ENCODE results near the gene SAP25. TPM values are rescaled to one million over a fixed set of nuclear protein-coding genes. Genes with fewer than 3 reads are reported as not detected.
"Not testable (repeated sequence)": the region's sequence is repeated elsewhere in the genome, so short reads cannot be mapped to it uniquely, and the experiment has no call there.

Gene SAP25
- total RNA-seq, 1 donor from 2014 or later = not detected

DNA sequence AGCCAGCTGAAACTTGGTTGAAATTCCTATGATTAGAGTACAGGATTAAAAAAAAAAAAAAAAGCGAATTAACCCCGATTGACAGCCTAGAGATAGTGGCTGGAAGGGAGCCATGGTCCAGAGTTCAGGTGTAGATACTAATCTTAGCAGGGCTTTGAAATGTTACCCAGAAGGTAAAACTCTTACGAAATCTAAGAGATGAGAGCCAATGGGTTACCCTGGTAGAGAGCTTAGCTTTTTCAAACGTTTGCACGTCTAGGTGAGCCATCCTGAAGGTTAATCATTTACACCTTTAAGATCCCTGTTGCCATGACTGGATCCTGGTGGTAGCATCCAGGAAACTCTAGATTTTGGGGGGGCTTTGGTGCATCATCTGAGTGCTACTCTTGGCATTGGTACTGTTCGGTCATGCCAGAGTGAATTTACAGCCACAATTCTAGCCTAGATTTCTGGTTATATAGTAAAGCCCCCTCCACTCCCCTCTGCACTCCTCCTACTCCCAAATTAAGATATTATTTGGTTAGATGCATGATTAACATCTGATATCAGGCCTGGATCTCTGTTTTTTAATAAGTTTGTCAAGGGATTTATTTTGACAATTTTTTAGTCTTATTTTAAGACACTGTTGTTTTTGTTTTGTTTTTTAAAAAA, 33.5 kb downstream of the SAP25 start:
- no peak for FAIRE-seq
- DNase-seq (ENCODE audit: low spot score in 2 of 2) = no peak

DNA sequence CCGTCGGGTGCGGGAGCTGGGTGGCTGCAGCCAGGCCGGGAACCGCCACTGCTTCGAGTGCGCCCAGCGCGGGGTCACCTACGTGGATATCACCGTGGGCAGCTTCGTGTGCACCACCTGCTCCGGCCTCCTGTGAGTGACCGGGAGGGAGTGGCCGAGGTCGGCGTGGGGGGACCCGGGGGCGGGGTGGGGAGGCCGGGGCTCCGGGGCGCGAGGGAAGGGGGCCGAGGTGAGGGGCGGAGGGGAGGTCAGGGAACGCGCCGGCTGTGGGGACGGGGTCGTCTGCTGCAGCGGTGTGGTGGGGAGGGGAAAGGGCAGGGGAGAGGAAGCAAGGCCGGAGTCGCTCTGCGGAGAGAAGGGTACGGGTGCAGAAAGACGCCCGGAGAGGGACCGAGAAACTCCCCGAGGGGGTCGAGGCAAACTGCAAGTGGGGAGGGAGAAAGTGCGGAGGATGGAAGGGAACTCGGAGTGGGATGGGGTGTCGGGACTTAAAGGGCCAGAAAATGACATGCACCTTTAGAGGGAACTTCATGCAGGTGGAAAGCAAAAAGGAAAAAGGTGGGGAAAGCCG, 34.2 kb downstream of the SAP25 start:
- no peak for FAIRE-seq
- no peak for DNase-seq (ENCODE audit: low spot score in 2 of 2)

DNA sequence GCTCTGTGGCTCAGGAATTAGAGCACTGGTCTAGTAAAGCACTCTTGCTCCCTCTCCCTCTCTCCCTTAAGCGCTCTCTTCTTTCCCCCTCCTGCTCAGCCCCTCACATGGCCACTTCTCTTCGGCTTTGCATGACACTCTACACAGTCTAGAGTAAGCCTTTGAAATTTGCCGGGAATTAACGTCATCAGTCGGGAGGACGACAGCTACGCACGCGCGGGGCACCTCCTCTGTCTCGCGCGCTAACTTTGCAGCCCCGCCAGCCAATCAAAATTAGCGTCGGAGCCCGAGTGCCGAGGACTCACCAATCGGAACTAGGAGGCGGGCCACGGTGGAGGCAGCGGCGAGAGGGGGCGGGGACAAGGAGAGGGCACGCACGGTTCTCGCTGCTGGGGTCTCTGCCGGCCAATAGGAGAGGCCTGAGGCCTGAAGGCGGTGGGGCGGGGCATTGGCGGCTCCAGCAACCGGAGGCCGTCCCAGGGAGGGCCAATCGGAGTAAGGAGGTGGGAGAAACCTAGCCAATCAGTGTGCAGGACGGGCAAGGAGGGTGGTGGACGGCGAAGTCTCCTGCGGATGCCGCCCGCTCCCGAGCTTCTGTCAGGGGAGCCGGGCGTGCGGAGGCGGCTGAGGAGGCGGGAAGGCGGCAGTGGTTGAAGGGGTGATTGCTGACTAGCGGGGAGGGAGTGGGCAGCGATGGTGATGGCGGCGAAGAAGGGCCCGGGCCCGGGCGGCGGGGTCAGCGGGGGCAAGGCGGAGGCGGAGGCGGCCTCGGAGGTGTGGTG, 34.9 kb downstream of the SAP25 start, which contains the start of gene AGFG2:
TSS of gene AGFG2 (plus strand) at position 550 of the 782 bp plus-strand sequence. CDS start at position 694, 144 bp downstream.
- FAIRE-seq (peak; percentile 97), DNase-seq (ENCODE audit: low spot score in 2 of 2) (peak; percentile 98 to 99)

DNA sequence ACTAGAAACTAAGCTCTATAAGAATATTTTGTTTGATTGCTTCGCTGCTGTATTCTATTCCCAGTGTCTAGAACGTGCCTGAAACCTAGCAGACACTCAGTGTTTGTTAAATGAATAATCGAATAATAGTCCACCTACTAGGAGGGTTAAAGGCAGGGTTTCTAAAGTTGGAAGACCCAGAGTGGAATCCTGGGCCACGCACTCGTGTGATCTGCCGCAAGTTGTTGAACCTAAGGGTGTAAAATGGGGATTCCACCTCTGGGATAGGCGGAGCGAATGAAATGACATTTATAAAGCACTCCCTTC, 35.4 kb downstream of the SAP25 start:
- no peak for FAIRE-seq
- no peak for DNase-seq (ENCODE audit: low spot score in 2 of 2)

- DNase-seq (ENCODE audit: low spot score in 2 of 2); FAIRE-seq: not testable (repeated sequence)
Observed at GRCh38 chr7:100536695-100537094, 37.0 kb downstream of the SAP25 start.

GRCh38 chr7:100535982-100536381, 37.7 kb downstream of the SAP25 start:
- not testable (repeated sequence) for DNase-seq (ENCODE audit: low spot score in 2 of 2); FAIRE-seq

DNA sequence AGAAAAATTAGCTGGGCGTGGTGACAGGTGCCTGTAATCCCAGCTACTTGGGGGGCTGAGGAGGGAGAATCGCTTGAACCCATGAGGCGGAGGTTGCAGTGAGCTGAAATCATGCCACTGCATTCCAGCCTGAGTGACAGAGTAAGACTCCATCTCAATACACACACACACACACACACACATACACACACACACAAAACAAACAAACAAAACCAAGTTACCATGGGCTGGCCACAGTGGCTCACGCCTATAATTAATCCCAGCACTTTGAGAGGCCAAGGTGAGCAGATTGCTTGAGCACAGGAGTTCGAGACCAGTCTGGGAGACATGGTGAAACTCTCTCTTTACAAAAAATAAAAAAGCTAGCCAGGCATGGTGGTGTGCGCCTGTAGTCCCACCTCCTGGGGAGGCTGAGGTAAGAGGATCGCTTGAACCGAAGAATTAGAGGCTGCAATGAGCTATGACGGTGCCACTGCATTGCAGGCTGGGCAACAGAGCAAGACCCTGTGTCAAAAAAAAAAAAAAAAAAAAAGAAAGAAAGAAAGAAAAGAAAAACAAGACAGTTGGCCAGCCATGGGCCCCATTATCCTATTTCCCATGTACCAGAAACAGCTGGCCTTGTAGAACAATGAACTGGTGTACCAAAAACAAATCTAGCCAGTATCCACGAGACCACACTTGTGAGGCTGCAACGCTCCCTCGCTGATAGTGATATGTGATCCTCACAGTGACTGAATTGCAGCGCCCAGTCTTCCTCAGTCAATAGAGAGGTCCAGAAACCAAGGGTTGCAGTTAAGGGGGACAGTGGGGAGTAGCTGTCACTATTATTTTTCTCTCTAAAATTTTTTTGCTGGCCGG, 41.3 kb downstream of the SAP25 start:
- FAIRE-seq = no peak
- no peak for DNase-seq (ENCODE audit: low spot score in 2 of 2)

GRCh38 chr7:100528108-100528866, 45.4 kb downstream of the SAP25 start:
- not testable (repeated sequence) for FAIRE-seq

GRCh38 chr7:100523192-100523591, 50.5 kb downstream of the SAP25 start:
- DNase-seq (ENCODE audit: low spot score in 2 of 2); FAIRE-seq: not testable (repeated sequence)

More at GRCh38 chr7:100528108-100528866, 45.4 kb downstream of the SAP25 start:
- DNase-seq (ENCODE audit: low spot score in 2 of 2) = not testable (repeated sequence)

Small RNA genes lying within 50 kb of the gene (small RNA-seq; reads per million reads assigned to genes)
- gene RN7SL416P (not detected), gene SAP25 (not detected)

Other genes starting within 250 kb of the SAP25 start
- gene PILRB, start 215.8 kb downstream of the SAP25 start, total RNA-seq = 9.0 TPM
- 0.82 TPM for gene PILRA, start 200.4 kb downstream of the SAP25 start, total RNA-seq
- gene ZCWPW1, start 145.2 kb downstream of the SAP25 start, total RNA-seq = 2.0 TPM
- gene MEPCE, start 144.1 kb downstream of the SAP25 start, total RNA-seq = 27.7 TPM
- gene PPP1R35, start 137.4 kb downstream of the SAP25 start, total RNA-seq = 7.3 TPM
- gene SPACDR, start 109.6 kb downstream of the SAP25 start, total RNA-seq = not detected
- gene TSC22D4, start 94.7 kb downstream of the SAP25 start, total RNA-seq = 7.3 TPM
- gene NYAP1, start 90.0 kb downstream of the SAP25 start, total RNA-seq = 55.0 TPM
- 2.0 TPM for gene AGFG2, start 34.7 kb downstream of the SAP25 start, total RNA-seq
- gene LRCH4, start 12.2 kb upstream of the SAP25 start, total RNA-seq = 6.1 TPM
- gene FBXO24, start 12.4 kb upstream of the SAP25 start, total RNA-seq = 0.41 TPM
- 3.3 TPM for gene PCOLCE, start 28.5 kb upstream of the SAP25 start, total RNA-seq
- 9.0 TPM for gene MOSPD3, start 38.6 kb upstream of the SAP25 start, total RNA-seq
- gene TFR2, start 67.7 kb upstream of the SAP25 start, total RNA-seq = 2.9 TPM
- gene ACTL6B, start 82.5 kb upstream of the SAP25 start, total RNA-seq = 163 TPM
- gene GNB2, start 99.8 kb upstream of the SAP25 start, total RNA-seq = 72.6 TPM
- gene GIGYF1, start 120.3 kb upstream of the SAP25 start, total RNA-seq = 15.1 TPM
- 52.6 TPM for gene POP7, start 132.2 kb upstream of the SAP25 start, total RNA-seq
- not detected for gene EPO, start 146.6 kb upstream of the SAP25 start, total RNA-seq
- gene ZAN, start 159.7 kb upstream of the SAP25 start, total RNA-seq = not detected

Data from frontal cortex (tissue), 4 donors.